ENCODE results near the gene ZNF469.

Gene ZNF469

GRCh38 chr16:88413631-88414030 is 30.9 kb downstream of the ZNF469 start:
- no peak for DNase-seq

- DNase-seq: no peak
These were observed 32.0 kb downstream of the ZNF469 start for GRCh38 chr16:88414521-88415380.

- DNase-seq: no peak
These were observed 32.6 kb downstream of the ZNF469 start for GRCh38 chr16:88415381-88415705.

GRCh38 chr16:88415713-88416323 is 33.1 kb downstream of the ZNF469 start:
- DNase-seq: no peak

- no peak for DNase-seq
These were observed 33.9 kb downstream of the ZNF469 start for GRCh38 chr16:88416686-88417085.

- no peak for DNase-seq
These were observed 35.1 kb downstream of the ZNF469 start for GRCh38 chr16:88417684-88418476.

GRCh38 chr16:88418869-88419268 is 36.1 kb downstream of the ZNF469 start:
- no peak for DNase-seq

- DNase-seq: no peak
These were observed 37.0 kb downstream of the ZNF469 start for GRCh38 chr16:88419790-88420189.

- no peak for DNase-seq
These were observed 37.7 kb downstream of the ZNF469 start for GRCh38 chr16:88420496-88420895.

- DNase-seq: no peak
These were observed 38.5 kb downstream of the ZNF469 start for GRCh38 chr16:88421301-88421700.

- no peak for DNase-seq
These were observed 39.2 kb downstream of the ZNF469 start for GRCh38 chr16:88421871-88422433.

- no peak for DNase-seq
These were observed 40.1 kb downstream of the ZNF469 start for GRCh38 chr16:88422733-88423447.

- DNase-seq: no peak
These were observed 40.7 kb downstream of the ZNF469 start for GRCh38 chr16:88423448-88423850.

- no peak for DNase-seq
These were observed 42.0 kb downstream of the ZNF469 start for GRCh38 chr16:88424587-88425235.

GRCh38 chr16:88426018-88426417 is 43.3 kb downstream of the ZNF469 start:
- DNase-seq: no peak

GRCh38 chr16:88427376-88427775 is 44.6 kb downstream of the ZNF469 start:
- no peak for DNase-seq

GRCh38 chr16:88428156-88428555 is 45.4 kb downstream of the ZNF469 start:
- no peak for DNase-seq

GRCh38 chr16:88428616-88429386 is 46.0 kb downstream of the ZNF469 start:
- no peak for DNase-seq

- no peak for DNase-seq
These were observed 46.8 kb downstream of the ZNF469 start for GRCh38 chr16:88429387-88430184.

GRCh38 chr16:88430185-88430523 is 47.4 kb downstream of the ZNF469 start:
- DNase-seq: no peak
